Neural cell (in vitro differentiated cells): Measurements from ENCODE around the gene S100G. TPM values are rescaled to one million over a fixed set of nuclear protein-coding genes. Genes with fewer than 3 reads are reported as not detected.

Experiments
- H2AFZ ChIP-seq: fragments of 200-600, 300-800 bp; sonication (generic), shearing (Covaris generic); 2 replicates; pipeline ENCODE4 v1.6.0; 2014; ENCODE audit warnings: low read depth, mild to moderate bottlenecking, antibody characterized with exemption, low read length, moderate library complexity
- H3F3A ChIP-seq: fragments of 200-600 bp; shearing (Covaris generic); 2 replicates; pipeline ENCODE4 v1.6.1; 2016; ENCODE audit warnings: mild to moderate bottlenecking, moderate library complexity, mixed read lengths, antibody characterized with exemption, low read length; ENCODE audit not compliant: insufficient read depth, poor library complexity, severe bottlenecking
- H3K27ac ChIP-seq: fragments of 200-600, 300-800 bp; sonication (generic), shearing (Covaris generic); 2 replicates; pipeline ENCODE4 v1.5.1; 2014; ENCODE audit warnings: mild to moderate bottlenecking, low read length, moderate library complexity
- H3K27me3 ChIP-seq: fragments of 300-800, 200-600 bp; sonication (generic), shearing (Covaris generic); 2 replicates; pipeline ENCODE4 v1.6.0; 2014; ENCODE audit warnings: mild to moderate bottlenecking, low read depth, low read length, moderate library complexity; ENCODE audit not compliant: insufficient read depth
- H3K36me3 ChIP-seq: fragments of 300-800, 200-600 bp; sonication (generic), shearing (Covaris generic); 2 replicates; pipeline ENCODE4 v1.5.1; 2014; ENCODE audit warnings: mild to moderate bottlenecking, antibody characterized with exemption, low read length, moderate library complexity; ENCODE audit not compliant: insufficient read depth
- H3K4me2 ChIP-seq: fragments of 300-800, 200-600 bp; sonication (generic), shearing (Covaris generic); 2 replicates; pipeline ENCODE4 v1.6.0; 2014; ENCODE audit warnings: mild to moderate bottlenecking, low read length
- H3K4me3 ChIP-seq: fragments of 300-800, 200-600 bp; sonication (generic), shearing (Covaris generic); 2 replicates; pipeline ENCODE4 v1.5.1; 2014; ENCODE audit warnings: mild to moderate bottlenecking, low read length, moderate library complexity
- H3K79me2 ChIP-seq: fragments of 200-600 bp; shearing (Covaris generic); replicated peaks from 2 replicates; pipeline ENCODE4 v1.6.0; 2014; ENCODE audit warnings: mild to moderate bottlenecking, low read length, moderate library complexity; ENCODE audit not compliant: insufficient read depth
- H3K9ac ChIP-seq: fragments of 300-800, 200-600 bp; sonication (generic), shearing (Covaris generic); 2 replicates; pipeline ENCODE4 v1.6.1; 2016; ENCODE audit warnings: mild to moderate bottlenecking, low read length, mixed read lengths
- H3K9me2 ChIP-seq: fragments of 200-600 bp; shearing (Covaris generic); 2 replicates; pipeline ENCODE4 v1.6.1; 2016; ENCODE audit warnings: mild to moderate bottlenecking, low read length, mixed read lengths; ENCODE audit not compliant: insufficient read depth
- H3K9me3 ChIP-seq: fragments of 200-600, 300-800 bp; sonication (generic), shearing (Covaris generic); 2 replicates; pipeline ENCODE4 v1.6.1; 2016; ENCODE audit warnings: mild to moderate bottlenecking, mixed run types, low read length, moderate library complexity, mixed read lengths
- H4K20me1 ChIP-seq: fragments of 200-600 bp; shearing (Covaris generic); 2 replicates; pipeline ENCODE4 v1.6.1; 2016; ENCODE audit warnings: mild to moderate bottlenecking, mixed run types; ENCODE audit not compliant: insufficient read depth
- EP300 ChIP-seq: fragments of 450-650 bp; conservative IDR thresholded peaks from 2 replicates; pipeline ENCODE4 v1.6.1; 2014; ENCODE audit warnings: antibody characterized with exemption, mild to moderate bottlenecking, moderate library complexity; ENCODE audit not compliant: poor library complexity, severe bottlenecking
- EZH2 ChIP-seq: fragments of 200-600, 300-800 bp; shearing (Covaris generic), sonication (generic); IDR thresholded peaks from 2 replicates; pipeline ENCODE4 v1.6.1; 2014; ENCODE audit warnings: antibody characterized with exemption, low read length, borderline replicate concordance, mild to moderate bottlenecking; ENCODE audit not compliant: insufficient read depth, poor library complexity, severe bottlenecking
- MXI1 ChIP-seq: fragments of 450-650 bp; conservative IDR thresholded peaks from 2 replicates; pipeline ENCODE4 v1.6.1; 2014; ENCODE audit warnings: antibody characterized with exemption, mild to moderate bottlenecking; ENCODE audit not compliant: poor library complexity, severe bottlenecking
- POLR2AphosphoS5 ChIP-seq: IDR thresholded peaks from 2 replicates; pipeline ENCODE4 v1.6.1; 2012
- RAD21 ChIP-seq: fragments of 450-650 bp; conservative IDR thresholded peaks from 2 replicates; pipeline ENCODE4 v1.6.1; 2014; ENCODE audit warnings: antibody characterized with exemption, mild to moderate bottlenecking, moderate library complexity
- SMC3 ChIP-seq: fragments of 450-650 bp; conservative IDR thresholded peaks from 2 replicates; pipeline ENCODE4 v1.6.1; 2014; ENCODE audit warnings: antibody characterized with exemption, mild to moderate bottlenecking, moderate library complexity; ENCODE audit not compliant: poor library complexity
- TAF1 ChIP-seq: IDR thresholded peaks from 2 replicates; pipeline ENCODE4 v1.6.1; 2012; ENCODE audit warnings: low read depth
- polyA plus RNA-seq: library from polyadenylated mRNA; depleted of rRNA; stranded (reverse); fragments of >200 nt; gene quantifications from 2 replicates; pipeline ENCODE4 v1.2.3, GENCODE V29; 2014
- TF ChIP-seq, protein P1 (sequence below): IDR thresholded peaks from 2 replicates; pipeline ENCODE4 v1.6.1; 2012; ENCODE audit warnings: borderline replicate concordance
- TF ChIP-seq, protein P2 (sequence below): fragments of 450-650 bp; IDR thresholded peaks from 2 replicates; pipeline ENCODE4 v1.5.1; 2014; ENCODE audit warnings: antibody characterized with exemption, mild to moderate bottlenecking, moderate library complexity; ENCODE audit not compliant: poor library complexity, severe bottlenecking

The S100G gene
- polyA plus RNA-seq, 1 donor from 2014 or later: not detected

DNA sequence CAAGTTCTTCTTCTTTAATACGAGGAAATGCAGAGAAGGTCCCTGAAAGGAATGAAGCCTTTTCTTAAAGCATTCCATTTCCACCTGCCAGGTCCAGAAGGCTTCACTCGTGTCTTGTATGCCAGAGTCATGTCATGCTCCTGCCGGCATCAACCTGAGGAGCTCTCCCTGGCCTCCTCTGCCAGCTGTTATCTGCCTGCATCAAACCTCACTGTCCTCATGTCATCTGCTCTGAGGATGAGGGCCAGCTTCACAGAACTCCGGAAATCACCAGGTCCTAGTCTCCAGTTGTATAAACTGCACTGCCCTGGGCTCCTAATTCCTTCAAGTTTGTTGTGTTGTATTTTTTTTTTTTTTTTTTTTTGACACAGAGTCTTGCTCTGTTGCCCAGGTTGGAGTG lies 20.0 kb upstream of the S100G start:
- Histone ChIP-seq H3K9me3 (no peaks in the 10 kb centered on the region), H2AFZ (no peak overlapping the region), H3K36me3 (no peaks in the 10 kb centered on the region), H3K9ac (no peak overlapping the region), H3K4me2 (no peak overlapping the region), H3K27me3 (no peaks in the 10 kb centered on the region), H3K79me2 (no peaks in the 10 kb centered on the region), H3K27ac (no peak overlapping the region), H3K9me2 (no peaks in the 10 kb centered on the region), H3F3A (no peaks in the 10 kb centered on the region), H4K20me1 (no peaks in the 10 kb centered on the region), H3K4me3 (no peak overlapping the region)
- TF ChIP-seq MXI1: no peak
- TF ChIP-seq, protein P1, sequence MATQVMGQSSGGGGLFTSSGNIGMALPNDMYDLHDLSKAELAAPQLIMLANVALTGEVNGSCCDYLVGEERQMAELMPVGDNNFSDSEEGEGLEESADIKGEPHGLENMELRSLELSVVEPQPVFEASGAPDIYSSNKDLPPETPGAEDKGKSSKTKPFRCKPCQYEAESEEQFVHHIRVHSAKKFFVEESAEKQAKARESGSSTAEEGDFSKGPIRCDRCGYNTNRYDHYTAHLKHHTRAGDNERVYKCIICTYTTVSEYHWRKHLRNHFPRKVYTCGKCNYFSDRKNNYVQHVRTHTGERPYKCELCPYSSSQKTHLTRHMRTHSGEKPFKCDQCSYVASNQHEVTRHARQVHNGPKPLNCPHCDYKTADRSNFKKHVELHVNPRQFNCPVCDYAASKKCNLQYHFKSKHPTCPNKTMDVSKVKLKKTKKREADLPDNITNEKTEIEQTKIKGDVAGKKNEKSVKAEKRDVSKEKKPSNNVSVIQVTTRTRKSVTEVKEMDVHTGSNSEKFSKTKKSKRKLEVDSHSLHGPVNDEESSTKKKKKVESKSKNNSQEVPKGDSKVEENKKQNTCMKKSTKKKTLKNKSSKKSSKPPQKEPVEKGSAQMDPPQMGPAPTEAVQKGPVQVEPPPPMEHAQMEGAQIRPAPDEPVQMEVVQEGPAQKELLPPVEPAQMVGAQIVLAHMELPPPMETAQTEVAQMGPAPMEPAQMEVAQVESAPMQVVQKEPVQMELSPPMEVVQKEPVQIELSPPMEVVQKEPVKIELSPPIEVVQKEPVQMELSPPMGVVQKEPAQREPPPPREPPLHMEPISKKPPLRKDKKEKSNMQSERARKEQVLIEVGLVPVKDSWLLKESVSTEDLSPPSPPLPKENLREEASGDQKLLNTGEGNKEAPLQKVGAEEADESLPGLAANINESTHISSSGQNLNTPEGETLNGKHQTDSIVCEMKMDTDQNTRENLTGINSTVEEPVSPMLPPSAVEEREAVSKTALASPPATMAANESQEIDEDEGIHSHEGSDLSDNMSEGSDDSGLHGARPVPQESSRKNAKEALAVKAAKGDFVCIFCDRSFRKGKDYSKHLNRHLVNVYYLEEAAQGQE: no peak
- TF ChIP-seq SMC3: no peak
- no peak for TF ChIP-seq EP300
- TF ChIP-seq TAF1: no peak
- TF ChIP-seq RAD21: no peak
- TF ChIP-seq, protein P2, sequence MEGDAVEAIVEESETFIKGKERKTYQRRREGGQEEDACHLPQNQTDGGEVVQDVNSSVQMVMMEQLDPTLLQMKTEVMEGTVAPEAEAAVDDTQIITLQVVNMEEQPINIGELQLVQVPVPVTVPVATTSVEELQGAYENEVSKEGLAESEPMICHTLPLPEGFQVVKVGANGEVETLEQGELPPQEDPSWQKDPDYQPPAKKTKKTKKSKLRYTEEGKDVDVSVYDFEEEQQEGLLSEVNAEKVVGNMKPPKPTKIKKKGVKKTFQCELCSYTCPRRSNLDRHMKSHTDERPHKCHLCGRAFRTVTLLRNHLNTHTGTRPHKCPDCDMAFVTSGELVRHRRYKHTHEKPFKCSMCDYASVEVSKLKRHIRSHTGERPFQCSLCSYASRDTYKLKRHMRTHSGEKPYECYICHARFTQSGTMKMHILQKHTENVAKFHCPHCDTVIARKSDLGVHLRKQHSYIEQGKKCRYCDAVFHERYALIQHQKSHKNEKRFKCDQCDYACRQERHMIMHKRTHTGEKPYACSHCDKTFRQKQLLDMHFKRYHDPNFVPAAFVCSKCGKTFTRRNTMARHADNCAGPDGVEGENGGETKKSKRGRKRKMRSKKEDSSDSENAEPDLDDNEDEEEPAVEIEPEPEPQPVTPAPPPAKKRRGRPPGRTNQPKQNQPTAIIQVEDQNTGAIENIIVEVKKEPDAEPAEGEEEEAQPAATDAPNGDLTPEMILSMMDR: no peak
- no peak for TF ChIP-seq EZH2
- TF ChIP-seq POLR2AphosphoS5: no peak

DNA sequence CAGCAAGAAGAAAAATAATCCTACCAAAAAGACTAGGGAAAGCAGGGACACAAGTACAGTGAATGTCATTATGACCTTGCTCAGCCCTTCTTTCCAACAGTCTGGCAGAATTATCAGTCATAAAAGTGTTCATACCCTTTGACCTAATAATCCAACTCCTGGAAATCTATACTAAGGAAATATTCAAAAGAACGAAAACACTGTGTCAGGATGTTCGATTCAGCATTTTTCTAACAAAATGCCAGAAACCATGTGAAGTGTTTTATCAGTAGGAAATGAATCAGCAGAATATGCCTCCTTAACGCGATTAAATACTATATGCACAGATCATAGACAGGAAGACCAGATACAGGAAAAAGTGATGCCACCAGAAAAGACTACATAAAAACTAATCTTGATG lies 16.2 kb upstream of the S100G start:
- H3K9me3 ChIP-seq: no peaks in the 10 kb centered on the region
- H3K9ac ChIP-seq: no peak overlapping the region
- no peaks in the 10 kb centered on the region for H3K9me2 ChIP-seq
- no peaks in the 10 kb centered on the region for H3K79me2 ChIP-seq
- H4K20me1 ChIP-seq: no peaks in the 10 kb centered on the region
- no peaks in the 10 kb centered on the region for H3K27me3 ChIP-seq
- TF ChIP-seq POLR2AphosphoS5 (no peak), EZH2 (no peak), EP300 (no peak)
- TF ChIP-seq, protein P2: no peak
- H3K4me2 ChIP-seq: no peak overlapping the region
- H3K27ac ChIP-seq: no peak overlapping the region
- H3K4me3 ChIP-seq: no peak overlapping the region
- H2AFZ ChIP-seq: no peak overlapping the region
- no peaks in the 10 kb centered on the region for H3K36me3 ChIP-seq
- no peaks in the 10 kb centered on the region for H3F3A ChIP-seq
